IPS-20b (cell line): Measurements from ENCODE around the gene FER1L5.

ENCODE experiments used
- H3K27ac ChIP-seq: one replicate; pipeline ENCODE4 v1.5.1; 2013; ENCODE audit warnings: low read length
- H3K27me3 ChIP-seq: 2 replicates; pipeline ENCODE4 v1.6.1; 2013; ENCODE audit warnings: mild to moderate bottlenecking, low read length, inconsistent platforms; ENCODE audit not compliant: insufficient read depth
- H3K36me3 ChIP-seq: 2 replicates; pipeline ENCODE4 v1.6.1; 2013; ENCODE audit warnings: low read depth, mild to moderate bottlenecking, inconsistent platforms, low read length, moderate library complexity; ENCODE audit not compliant: insufficient read depth
- H3K4me1 ChIP-seq: 2 replicates; pipeline ENCODE4 v1.6.1; 2013; ENCODE audit warnings: mild to moderate bottlenecking, control low read depth, inconsistent platforms, low read length, moderate library complexity; ENCODE audit not compliant: insufficient read depth
- H3K4me3 ChIP-seq: 2 replicates; pipeline ENCODE4 v1.5.1; 2013; ENCODE audit warnings: mild to moderate bottlenecking, low read length, inconsistent platforms
- H3K9ac ChIP-seq: 2 replicates; pipeline ENCODE4 v1.6.1; 2013; ENCODE audit warnings: low read depth, mild to moderate bottlenecking, inconsistent platforms, low read length, moderate library complexity
- H3K9me3 ChIP-seq: 2 replicates; pipeline ENCODE4 v1.6.1; 2013; ENCODE audit warnings: mild to moderate bottlenecking, low read depth, low read length, inconsistent platforms; ENCODE audit not compliant: insufficient read depth

Gene FER1L5

GRCh38 chr2:96642564-96643360 lies at the start of gene FER1L5:
Gene FER1L5, plus strand, starts transcription at chr2:96642764. Its CDS starts 73 bp downstream, at chr2:96642837.
- Histone ChIP-seq H3K9ac (peak within 1 kb of the TSS; percentile 65; the same call in 1 of the 2 replicates), H3K4me3 (peak within 1 kb of the TSS; percentile 67; the same call in 1 of the 2 replicates), H3K27ac (no peak within 1 kb of the TSS), H3K27me3 (no peaks in the 10 kb centered on the region), H3K36me3 (no peaks in the 10 kb centered on the region), H3K9me3 (no peaks in the 10 kb centered on the region), H3K4me1 (no peaks in the 10 kb centered on the region)

GRCh38 chr2:96594282-96594681 lies 48.3 kb upstream of the FER1L5 start:
- Histone ChIP-seq H3K36me3 (peaks cover 71% of the 10 kb centered on the region), H3K4me1 (no peaks in the 10 kb centered on the region), H3K27me3 (no peaks in the 10 kb centered on the region), H3K9me3 (no peaks in the 10 kb centered on the region), H3K27ac (no peak overlapping the region), H3K9ac (no peak overlapping the region), H3K4me3 (no peak overlapping the region)

GRCh38 chr2:96594691-96595152 lies 47.8 kb upstream of the FER1L5 start:
- Histone ChIP-seq H3K36me3 (peaks cover 76% of the 10 kb centered on the region), H3K27ac (no peak overlapping the region), H3K9me3 (no peaks in the 10 kb centered on the region), H3K4me1 (no peaks in the 10 kb centered on the region), H3K9ac (no peak overlapping the region), H3K4me3 (no peak overlapping the region), H3K27me3 (no peaks in the 10 kb centered on the region)

GRCh38 chr2:96596596-96596995 lies 46.0 kb upstream of the FER1L5 start:
- H3K27ac ChIP-seq, result no peak overlapping the region
- no peak overlapping the region for H3K9ac ChIP-seq
- H3K4me3 ChIP-seq, result no peak overlapping the region
- no peaks in the 10 kb centered on the region for H3K27me3 ChIP-seq
- H3K36me3 ChIP-seq, result peaks cover 93% of the 10 kb centered on the region
- no peaks in the 10 kb centered on the region for H3K9me3 ChIP-seq
- H3K4me1 ChIP-seq, result no peaks in the 10 kb centered on the region

GRCh38 chr2:96599941-96600340 lies 42.6 kb upstream of the FER1L5 start:
- Histone ChIP-seq H3K4me3 (no peak overlapping the region), H3K27ac (no peak overlapping the region), H3K9me3 (no peaks in the 10 kb centered on the region), H3K4me1 (no peaks in the 10 kb centered on the region), H3K27me3 (no peaks in the 10 kb centered on the region), H3K9ac (no peak overlapping the region), H3K36me3 (peaks cover 93% of the 10 kb centered on the region)

GRCh38 chr2:96601382-96602292 lies 40.9 kb upstream of the FER1L5 start:
- Histone ChIP-seq H3K36me3 (peaks cover 93% of the 10 kb centered on the region), H3K4me3 (no peak overlapping the region), H3K4me1 (no peaks in the 10 kb centered on the region), H3K27me3 (no peaks in the 10 kb centered on the region), H3K9me3 (no peaks in the 10 kb centered on the region), H3K9ac (no peak overlapping the region), H3K27ac (no peak overlapping the region)

- peaks cover 93% of the 10 kb centered on the region for H3K36me3 ChIP-seq
- no peaks in the 10 kb centered on the region for H3K9me3 ChIP-seq
- no peaks in the 10 kb centered on the region for H3K4me1 ChIP-seq
- no peak overlapping the region for H3K27ac ChIP-seq
- no peak overlapping the region for H3K4me3 ChIP-seq
- no peak overlapping the region for H3K9ac ChIP-seq
- no peaks in the 10 kb centered on the region for H3K27me3 ChIP-seq
Observed at GRCh38 chr2:96602330-96602823, 40.2 kb upstream of the FER1L5 start.

GRCh38 chr2:96604104-96604503 lies 38.5 kb upstream of the FER1L5 start:
- Histone ChIP-seq H3K27me3 (no peaks in the 10 kb centered on the region), H3K9ac (no peak overlapping the region), H3K36me3 (peaks cover 97% of the 10 kb centered on the region), H3K9me3 (no peaks in the 10 kb centered on the region), H3K4me3 (no peak overlapping the region), H3K4me1 (no peaks in the 10 kb centered on the region), H3K27ac (no peak overlapping the region)

GRCh38 chr2:96608469-96609455 lies 33.8 kb upstream of the FER1L5 start:
- Histone ChIP-seq H3K9ac (no peak overlapping the region), H3K4me3 (no peak overlapping the region), H3K4me1 (no peaks in the 10 kb centered on the region), H3K36me3 (peaks cover 98% of the 10 kb centered on the region), H3K9me3 (no peaks in the 10 kb centered on the region), H3K27ac (no peak overlapping the region), H3K27me3 (no peaks in the 10 kb centered on the region)

- Histone ChIP-seq H3K36me3 (peaks cover 80% of the 10 kb centered on the region), H3K27me3 (no peaks in the 10 kb centered on the region), H3K4me3 (no peak overlapping the region), H3K27ac (no peak overlapping the region), H3K9me3 (no peaks in the 10 kb centered on the region), H3K4me1 (no peaks in the 10 kb centered on the region), H3K9ac (no peak overlapping the region)
Observed at GRCh38 chr2:96616128-96616527, 26.4 kb upstream of the FER1L5 start.

GRCh38 chr2:96616535-96616934 lies 26.0 kb upstream of the FER1L5 start:
- Histone ChIP-seq H3K27ac (no peak overlapping the region), H3K4me1 (no peaks in the 10 kb centered on the region), H3K36me3 (peaks cover 76% of the 10 kb centered on the region), H3K4me3 (no peak overlapping the region), H3K9ac (no peak overlapping the region), H3K27me3 (no peaks in the 10 kb centered on the region), H3K9me3 (no peaks in the 10 kb centered on the region)
